ENCODE results near the gene TMEM247. TPM values are rescaled to one million over a fixed set of nuclear protein-coding genes. Genes with fewer than 3 reads are reported as not detected.

Gene TMEM247
- total and polyA plus RNA-seq, 10 donors = not detected

DNA sequence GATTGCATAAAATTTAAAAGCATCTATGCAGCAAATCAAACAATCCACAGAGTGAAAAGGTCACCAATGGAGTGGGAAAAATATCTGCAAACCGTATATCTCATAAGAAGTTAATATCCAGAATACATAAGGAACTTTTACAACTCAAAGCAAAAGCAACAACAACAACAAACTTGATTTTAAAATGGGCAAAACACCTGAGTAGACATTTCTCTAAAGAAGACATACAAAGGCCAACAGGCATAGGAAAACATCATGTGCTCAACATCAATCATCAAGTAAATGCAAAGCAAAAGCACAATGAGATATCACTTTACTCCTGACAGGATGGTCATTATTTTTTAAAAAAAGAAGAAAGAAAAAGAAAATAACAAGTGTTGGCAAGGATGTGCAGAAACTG, 38.1 kb downstream of the TMEM247 start:
- H3K4me1 ChIP-seq = peaks cover 0 to 25% (median 8%) of the 10 kb centered on the region in 6 donors
- no peaks in the 10 kb centered on the region for H3K36me3 ChIP-seq
- no peak overlapping the region for H3K4me3 ChIP-seq
- no peaks in the 10 kb centered on the region for H3K27me3 ChIP-seq (replicated peaks in 1 of 7)
- TF ChIP-seq, protein P1, sequence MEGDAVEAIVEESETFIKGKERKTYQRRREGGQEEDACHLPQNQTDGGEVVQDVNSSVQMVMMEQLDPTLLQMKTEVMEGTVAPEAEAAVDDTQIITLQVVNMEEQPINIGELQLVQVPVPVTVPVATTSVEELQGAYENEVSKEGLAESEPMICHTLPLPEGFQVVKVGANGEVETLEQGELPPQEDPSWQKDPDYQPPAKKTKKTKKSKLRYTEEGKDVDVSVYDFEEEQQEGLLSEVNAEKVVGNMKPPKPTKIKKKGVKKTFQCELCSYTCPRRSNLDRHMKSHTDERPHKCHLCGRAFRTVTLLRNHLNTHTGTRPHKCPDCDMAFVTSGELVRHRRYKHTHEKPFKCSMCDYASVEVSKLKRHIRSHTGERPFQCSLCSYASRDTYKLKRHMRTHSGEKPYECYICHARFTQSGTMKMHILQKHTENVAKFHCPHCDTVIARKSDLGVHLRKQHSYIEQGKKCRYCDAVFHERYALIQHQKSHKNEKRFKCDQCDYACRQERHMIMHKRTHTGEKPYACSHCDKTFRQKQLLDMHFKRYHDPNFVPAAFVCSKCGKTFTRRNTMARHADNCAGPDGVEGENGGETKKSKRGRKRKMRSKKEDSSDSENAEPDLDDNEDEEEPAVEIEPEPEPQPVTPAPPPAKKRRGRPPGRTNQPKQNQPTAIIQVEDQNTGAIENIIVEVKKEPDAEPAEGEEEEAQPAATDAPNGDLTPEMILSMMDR (IDR thresholded peaks at IDR 0.05 in 8 of 11, conservative IDR thresholded peaks at IDR 0.05 in 3 of 11) = no peak
- TF ChIP-seq POLR2AphosphoS5 (IDR thresholded peaks at IDR 0.05) (no peak), POLR2A (IDR thresholded peaks at IDR 0.05) (no peak)
- WGBS, 5 donors = 72 to 90% (median 82%) methylated on average over 1 of the region's 1 CpG
- DNase-seq = no peak
- no peak overlapping the region for H3K27ac ChIP-seq
- peaks cover 0 to 41% (median 37%) of the 10 kb centered on the region in 8 donors for H3K9me3 ChIP-seq
- intact Hi-C loops (cut with DNase I; ENCODE audit: low total_unique reads) = no loop called here

DNA sequence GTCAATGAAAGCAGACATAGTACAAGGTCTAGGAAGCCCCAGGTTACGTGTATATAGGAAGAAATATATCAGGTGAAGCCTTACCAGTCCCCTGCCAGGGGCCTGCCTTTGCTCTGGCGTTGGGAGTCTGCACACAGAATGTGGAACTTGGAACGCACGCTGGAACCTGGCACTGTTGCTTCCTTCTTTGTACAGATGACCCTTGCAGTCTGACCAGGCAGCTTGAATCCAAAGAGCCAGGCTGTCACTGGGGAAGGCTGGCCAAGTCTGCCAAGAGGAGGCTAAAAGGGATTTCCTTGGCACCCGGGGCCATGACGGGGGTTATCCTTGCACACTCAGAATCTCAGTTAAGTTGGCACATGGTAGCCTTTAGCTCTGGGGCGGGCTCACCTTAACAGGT, 39.5 kb downstream of the TMEM247 start:
- Histone ChIP-seq H3K36me3 (no peaks in the 10 kb centered on the region), H3K9me3 (peaks cover 0 to 41% (median 35%) of the 10 kb centered on the region in 8 donors), H3K27me3 (replicated peaks in 1 of 7) (no peaks in the 10 kb centered on the region), H3K4me3 (no peak overlapping the region), H3K27ac (no peak overlapping the region), H3K4me1 (peaks cover 0 to 25% (median 8%) of the 10 kb centered on the region in 6 donors)
- DNase-seq = no peak
- intact Hi-C loops (cut with DNase I; ENCODE audit: low total_unique reads) = no loop called here
- 71 to 76% (median 73%) methylated on average over 7 of the region's 7 CpGs for WGBS, 5 donors
- no peak for TF ChIP-seq POLR2A (IDR thresholded peaks at IDR 0.05)
- TF ChIP-seq POLR2AphosphoS5 (IDR thresholded peaks at IDR 0.05) = no peak
- TF ChIP-seq, protein P1 (IDR thresholded peaks at IDR 0.05 in 8 of 11, conservative IDR thresholded peaks at IDR 0.05 in 3 of 11) = no peak

DNA sequence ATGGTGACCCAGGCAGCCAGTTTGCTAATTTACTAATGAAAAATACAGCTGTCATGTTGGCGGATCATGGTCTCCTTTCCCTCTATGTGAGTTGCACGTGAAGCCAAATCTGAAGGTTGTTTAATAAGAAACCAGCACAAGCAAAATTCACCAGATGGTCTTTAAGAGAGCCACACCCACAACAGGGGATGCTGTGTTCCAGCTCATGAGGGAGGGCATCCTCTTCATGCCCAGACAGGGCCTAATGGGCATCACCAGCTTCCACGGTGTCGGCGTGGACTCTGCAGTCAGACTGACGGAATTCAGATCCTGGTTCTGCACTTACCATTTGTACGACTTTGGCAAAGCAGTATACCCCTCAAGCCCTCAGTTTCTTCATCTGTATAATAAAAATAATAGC, 39.9 kb downstream of the TMEM247 start:
- H3K4me3 ChIP-seq = no peak overlapping the region

DNA sequence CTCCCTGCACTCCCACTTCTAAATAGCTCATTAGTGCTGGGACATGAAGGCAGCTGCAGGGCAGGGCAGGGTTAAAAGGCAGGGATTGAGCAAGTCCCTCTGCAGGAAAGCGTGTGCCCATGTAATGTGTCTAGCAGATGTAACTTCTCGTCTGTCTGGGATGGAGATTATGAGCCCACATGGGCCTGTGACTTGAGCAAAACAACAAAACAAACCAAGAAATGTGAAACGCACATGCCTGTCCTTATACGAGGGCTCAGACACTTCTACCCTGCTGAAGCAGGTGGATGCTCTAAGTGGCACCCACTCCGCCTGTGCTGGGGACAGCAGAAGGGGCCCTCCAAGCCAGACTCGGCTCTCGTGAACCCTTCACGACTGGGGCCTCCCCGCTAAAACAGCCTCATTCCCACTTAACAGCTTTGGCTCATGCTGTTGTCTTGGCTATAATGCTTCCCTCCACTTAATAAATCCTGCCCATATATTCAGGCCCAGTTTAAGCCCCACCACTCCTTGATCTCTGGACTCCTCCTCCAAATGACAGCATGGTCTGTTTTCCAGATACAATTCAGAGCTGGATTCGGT, 40.9 kb downstream of the TMEM247 start:
- H3K4me3 ChIP-seq = no peak overlapping the region
- H3K9me3 ChIP-seq = peaks cover 0 to 27% (median 21%) of the 10 kb centered on the region in 8 donors
- intact Hi-C loops (cut with DNase I; ENCODE audit: low total_unique reads) = no loop called here
- no peak for TF ChIP-seq POLR2A (IDR thresholded peaks at IDR 0.05)
- peak in 1 of 3 donors; percentile 55 for TF ChIP-seq POLR2AphosphoS5 (IDR thresholded peaks at IDR 0.05)
- WGBS, 5 donors = 73 to 85% (median 79%) methylated on average over 10 of the region's 10 CpGs
- no peaks in the 10 kb centered on the region for H3K27me3 ChIP-seq (replicated peaks in 1 of 7)
- H3K27ac ChIP-seq = peak overlapping the region in 5 of 8 donors; percentile 3 to 60 (median 37)
- H3K4me1 ChIP-seq = peaks cover 0 to 25% (median 8%) of the 10 kb centered on the region in 6 donors
- no peak for DNase-seq
- H3K36me3 ChIP-seq = no peaks in the 10 kb centered on the region

More for the DNA sequence above, 39.9 kb downstream of the TMEM247 start:
- intact Hi-C loops (cut with DNase I; ENCODE audit: low total_unique reads) = no loop called here
- peaks cover 0 to 25% (median 8%) of the 10 kb centered on the region in 6 donors for H3K4me1 ChIP-seq
- no peaks in the 10 kb centered on the region for H3K27me3 ChIP-seq (replicated peaks in 1 of 7)
- DNase-seq = no peak
- no peaks in the 10 kb centered on the region for H3K36me3 ChIP-seq
- WGBS, 5 donors = 81 to 89% (median 87%) methylated on average over 6 to 7 of the region's 7 CpGs
- H3K9me3 ChIP-seq = peaks cover 0 to 37% (median 31%) of the 10 kb centered on the region in 8 donors
- H3K27ac ChIP-seq = no peak overlapping the region
- TF ChIP-seq, protein P1 (IDR thresholded peaks at IDR 0.05 in 8 of 11, conservative IDR thresholded peaks at IDR 0.05 in 3 of 11) = no peak
